Chondrocyte (in vitro differentiated cells): Measurements from ENCODE around the gene RAB7B. TPM values are rescaled to one million over a fixed set of nuclear protein-coding genes. Genes with fewer than 3 reads are reported as not detected.
A peak's percentile ranks its signal among the peaks of the same experiment; 100 is the strongest.

Source experiments
- DNase-seq: peaks from one replicate; pipeline ENCODE4 v3.0.0; 2021; ENCODE audit warnings: mixed read lengths, low spot score
- H3K27ac Mint-ChIP-seq: one replicate; pipeline ENCODE4 v1.8.0; 2021; ENCODE audit warnings: mild to moderate bottlenecking, moderate library complexity, mixed read lengths; ENCODE audit not compliant: unreplicated experiment
- H3K27me3 Mint-ChIP-seq: 2 replicates; pipeline ENCODE4 v1.8.0; 2021; ENCODE audit warnings: low read depth, mixed read lengths
- H3K36me3 Mint-ChIP-seq: 2 replicates; pipeline ENCODE4 v1.8.0; 2021; ENCODE audit warnings: low read depth, mixed read lengths
- H3K4me1 Mint-ChIP-seq: 2 replicates; pipeline ENCODE4 v1.8.0; 2021; ENCODE audit warnings: low read depth, mild to moderate bottlenecking, mixed read lengths
- H3K4me3 Mint-ChIP-seq: one replicate; pipeline ENCODE4 v1.8.0; 2021; ENCODE audit warnings: mild to moderate bottlenecking, moderate library complexity, mixed read lengths; ENCODE audit not compliant: unreplicated experiment
- H3K9me3 Mint-ChIP-seq: 2 replicates; pipeline ENCODE4 v1.8.0; 2021; ENCODE audit warnings: low read depth, mixed read lengths
- total RNA-seq: library from RNA; stranded (reverse); gene quantifications from 3 replicates; pipeline ENCODE4 v1.2.1, GENCODE V29; 2021
- TF ChIP-seq, protein P1 (sequence below): fragments of 200-600 bp; sonication (generic); IDR thresholded peaks from 2 replicates; pipeline ENCODE4 v1.5.0; 2021; ENCODE audit warnings: antibody characterized with exemption, mild to moderate bottlenecking, moderate library complexity

RAB7B gene
- total RNA-seq, 1 donor from 2014 or later, result 4.5 TPM

DNA sequence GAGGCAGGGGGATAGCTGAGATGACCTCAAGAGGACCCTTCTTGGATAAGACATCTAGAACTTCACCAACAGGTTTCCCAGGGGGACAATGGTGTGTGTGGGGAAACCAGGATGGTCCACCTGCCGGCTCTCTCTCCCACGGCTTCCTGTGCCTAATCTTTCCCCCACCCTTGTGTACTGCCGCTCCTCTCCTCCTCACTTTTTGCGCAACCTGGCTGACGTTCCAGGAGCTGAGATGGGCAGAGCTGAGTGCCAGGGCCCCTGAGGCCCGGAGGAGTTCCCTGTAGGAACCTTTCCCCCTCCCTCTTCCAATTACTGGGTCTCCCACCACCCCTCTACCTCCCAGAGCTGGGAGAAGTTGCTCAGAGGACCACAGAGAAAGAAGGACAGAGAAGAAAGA lies 66.9 kb downstream of the RAB7B start:
- no peaks in the 10 kb centered on the region for H3K9me3 Mint-ChIP-seq
- no peak overlapping the region for H3K27ac Mint-ChIP-seq
- no peak for DNase-seq
- H3K4me3 Mint-ChIP-seq, result no peak overlapping the region
- no peaks in the 10 kb centered on the region for H3K36me3 Mint-ChIP-seq
- peaks cover 8% of the 10 kb centered on the region for H3K27me3 Mint-ChIP-seq
- TF ChIP-seq, protein P1, sequence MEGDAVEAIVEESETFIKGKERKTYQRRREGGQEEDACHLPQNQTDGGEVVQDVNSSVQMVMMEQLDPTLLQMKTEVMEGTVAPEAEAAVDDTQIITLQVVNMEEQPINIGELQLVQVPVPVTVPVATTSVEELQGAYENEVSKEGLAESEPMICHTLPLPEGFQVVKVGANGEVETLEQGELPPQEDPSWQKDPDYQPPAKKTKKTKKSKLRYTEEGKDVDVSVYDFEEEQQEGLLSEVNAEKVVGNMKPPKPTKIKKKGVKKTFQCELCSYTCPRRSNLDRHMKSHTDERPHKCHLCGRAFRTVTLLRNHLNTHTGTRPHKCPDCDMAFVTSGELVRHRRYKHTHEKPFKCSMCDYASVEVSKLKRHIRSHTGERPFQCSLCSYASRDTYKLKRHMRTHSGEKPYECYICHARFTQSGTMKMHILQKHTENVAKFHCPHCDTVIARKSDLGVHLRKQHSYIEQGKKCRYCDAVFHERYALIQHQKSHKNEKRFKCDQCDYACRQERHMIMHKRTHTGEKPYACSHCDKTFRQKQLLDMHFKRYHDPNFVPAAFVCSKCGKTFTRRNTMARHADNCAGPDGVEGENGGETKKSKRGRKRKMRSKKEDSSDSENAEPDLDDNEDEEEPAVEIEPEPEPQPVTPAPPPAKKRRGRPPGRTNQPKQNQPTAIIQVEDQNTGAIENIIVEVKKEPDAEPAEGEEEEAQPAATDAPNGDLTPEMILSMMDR, result no peak
- peaks cover 15% of the 10 kb centered on the region for H3K4me1 Mint-ChIP-seq

DNA sequence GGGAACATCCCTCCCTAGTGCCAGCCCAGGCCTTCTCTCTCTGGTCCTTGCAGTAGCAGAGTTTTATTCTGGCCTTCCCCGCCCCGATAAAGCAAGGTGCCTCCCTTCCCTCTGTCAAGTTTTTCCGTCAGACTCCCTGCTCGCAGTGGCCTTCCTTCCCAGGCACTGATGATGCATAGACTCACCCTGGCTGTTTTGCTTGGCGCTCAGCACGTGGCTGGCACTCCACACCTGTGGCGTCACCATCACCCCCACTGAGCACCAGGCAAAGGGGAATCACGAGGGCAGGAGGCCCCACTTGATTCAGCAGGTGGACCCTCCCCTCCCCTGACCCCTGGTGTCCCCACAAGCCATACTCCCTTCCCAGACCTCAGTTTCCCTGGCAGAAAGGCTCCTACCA lies 67.3 kb downstream of the RAB7B start:
- H3K27ac Mint-ChIP-seq, result no peak overlapping the region
- no peak for DNase-seq
- H3K27me3 Mint-ChIP-seq, result peaks cover 8% of the 10 kb centered on the region
- H3K9me3 Mint-ChIP-seq, result no peaks in the 10 kb centered on the region
- TF ChIP-seq, protein P1, result no peak
- H3K36me3 Mint-ChIP-seq, result no peaks in the 10 kb centered on the region
- no peak overlapping the region for H3K4me3 Mint-ChIP-seq
- H3K4me1 Mint-ChIP-seq, result peaks cover 15% of the 10 kb centered on the region

DNA sequence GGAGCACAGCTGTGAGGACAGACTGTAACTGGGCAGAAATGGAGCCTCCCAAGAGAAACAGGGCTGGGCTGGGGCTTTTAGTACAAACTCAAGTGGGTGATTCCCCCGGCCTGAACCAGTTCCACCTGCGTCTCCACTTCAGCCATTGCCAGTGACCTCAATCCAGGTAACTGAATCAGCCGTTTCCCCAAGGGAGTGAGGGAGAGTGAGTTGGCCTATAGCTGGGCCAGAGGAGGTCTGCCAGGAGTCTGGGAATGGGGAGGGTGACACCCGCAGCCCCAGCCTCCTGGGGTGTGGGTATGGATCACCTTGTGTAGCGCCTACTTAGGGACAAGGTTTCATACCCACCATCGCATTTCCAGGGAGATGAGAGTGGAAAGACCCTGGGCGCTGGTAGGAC lies 68.4 kb downstream of the RAB7B start:
- H3K4me3 Mint-ChIP-seq, result no peak overlapping the region
- H3K27ac Mint-ChIP-seq, result no peak overlapping the region
- peaks cover 15% of the 10 kb centered on the region for H3K4me1 Mint-ChIP-seq
- peaks cover 7% of the 10 kb centered on the region for H3K27me3 Mint-ChIP-seq
- H3K9me3 Mint-ChIP-seq, result no peaks in the 10 kb centered on the region
- no peaks in the 10 kb centered on the region for H3K36me3 Mint-ChIP-seq
- TF ChIP-seq, protein P1, result no peak
- no peak for DNase-seq

DNA sequence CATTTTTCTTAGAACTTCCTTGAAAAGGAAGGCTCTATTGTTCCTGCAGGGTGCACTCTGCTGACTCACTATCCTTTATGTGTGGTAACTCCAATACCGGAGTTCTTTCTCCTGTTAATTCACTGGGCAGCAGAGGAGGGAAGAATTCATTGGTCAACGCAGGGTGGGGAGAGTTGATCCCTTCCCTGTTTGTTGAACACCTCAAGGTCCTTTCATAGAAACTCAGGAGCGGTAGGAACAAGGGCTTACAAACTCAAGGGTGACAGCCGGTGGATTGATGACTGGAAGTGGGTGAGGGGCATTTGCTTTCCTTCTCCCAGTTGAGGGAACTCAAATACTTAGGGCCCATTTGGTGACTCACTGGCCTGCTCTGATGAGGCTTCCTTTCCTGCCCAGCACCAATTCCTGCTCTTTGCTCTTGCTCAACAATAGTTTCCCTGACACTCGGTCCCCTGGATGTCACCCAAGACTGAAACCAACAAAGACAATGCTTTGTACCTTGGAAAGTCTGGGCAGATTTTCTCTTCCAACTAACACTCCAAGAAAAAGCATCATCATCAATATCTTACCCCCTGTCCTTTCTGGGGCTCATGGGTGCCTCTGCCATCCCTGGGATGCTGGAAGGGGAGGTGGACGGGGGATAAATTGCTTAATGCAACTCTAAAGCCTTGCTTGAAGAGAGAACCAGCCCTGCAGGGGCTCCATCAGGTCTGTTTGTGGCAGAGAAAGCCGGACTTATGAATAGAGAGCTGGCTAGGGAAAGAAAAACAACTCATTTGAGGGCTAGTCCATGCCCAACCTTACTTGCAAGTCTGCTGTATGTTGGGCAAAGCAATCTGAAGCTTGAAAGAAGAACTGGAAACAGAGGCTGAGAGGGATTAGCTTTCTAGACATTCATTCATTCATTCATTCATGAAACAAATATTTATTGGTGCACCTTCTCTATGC lies 69.2 kb downstream of the RAB7B start:
- Mint-ChIP-seq H3K4me1 (peaks cover 15% of the 10 kb centered on the region), H3K27me3 (peaks cover 4% of the 10 kb centered on the region), H3K36me3 (no peaks in the 10 kb centered on the region), H3K4me3 (no peak overlapping the region), H3K27ac (no peak overlapping the region), H3K9me3 (no peaks in the 10 kb centered on the region)
- peak; percentile 8 for DNase-seq
- TF ChIP-seq, protein P1, result no peak

DNA sequence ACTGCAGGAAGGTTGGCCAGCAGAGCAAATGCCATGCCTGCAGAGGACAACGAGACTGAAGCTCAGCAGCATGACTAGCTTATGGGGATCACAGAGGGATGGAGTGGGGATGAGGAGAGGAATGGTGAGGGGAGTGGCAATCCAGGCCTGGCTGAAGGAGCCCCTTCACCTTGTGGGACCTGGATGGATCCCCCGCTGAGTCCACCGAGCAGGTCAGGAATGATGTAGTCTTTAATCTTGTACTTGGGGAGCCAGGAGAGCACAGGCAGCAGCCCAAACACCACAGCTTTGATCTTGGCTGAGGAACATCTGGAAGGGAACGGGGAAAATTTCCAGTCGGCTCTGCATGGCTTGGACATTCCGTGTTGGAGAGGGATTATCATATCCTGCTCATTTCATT lies 70.4 kb downstream of the RAB7B start:
- Mint-ChIP-seq H3K9me3 (no peaks in the 10 kb centered on the region), H3K4me3 (no peak overlapping the region), H3K36me3 (no peaks in the 10 kb centered on the region), H3K27me3 (no peaks in the 10 kb centered on the region), H3K27ac (no peak overlapping the region), H3K4me1 (peaks cover 15% of the 10 kb centered on the region)
- DNase-seq, result no peak
- TF ChIP-seq, protein P1, result no peak
